ENCODE data around the gene MUC21.

DNA sequence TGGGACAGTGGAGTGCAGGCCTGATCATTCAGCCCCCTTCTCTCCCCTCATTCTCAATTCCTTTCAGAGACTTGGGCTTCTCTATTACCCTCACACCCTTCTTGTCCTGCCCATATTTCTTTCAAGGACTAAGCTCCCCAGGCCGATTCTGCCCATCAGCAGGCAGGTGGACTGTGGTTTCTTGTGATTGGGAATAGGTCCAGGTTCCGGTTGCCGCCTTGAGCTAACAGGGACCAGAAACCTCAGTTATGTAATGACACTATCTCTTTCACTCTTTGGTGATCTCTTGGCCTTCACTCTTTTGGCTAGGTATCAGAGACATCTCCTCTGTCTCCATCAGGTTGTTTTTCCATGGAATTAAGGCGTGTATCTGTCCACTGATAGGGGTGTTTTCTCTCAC is 36.3 kb upstream of the MUC21 start:
- TF ChIP-seq, protein P1, sequence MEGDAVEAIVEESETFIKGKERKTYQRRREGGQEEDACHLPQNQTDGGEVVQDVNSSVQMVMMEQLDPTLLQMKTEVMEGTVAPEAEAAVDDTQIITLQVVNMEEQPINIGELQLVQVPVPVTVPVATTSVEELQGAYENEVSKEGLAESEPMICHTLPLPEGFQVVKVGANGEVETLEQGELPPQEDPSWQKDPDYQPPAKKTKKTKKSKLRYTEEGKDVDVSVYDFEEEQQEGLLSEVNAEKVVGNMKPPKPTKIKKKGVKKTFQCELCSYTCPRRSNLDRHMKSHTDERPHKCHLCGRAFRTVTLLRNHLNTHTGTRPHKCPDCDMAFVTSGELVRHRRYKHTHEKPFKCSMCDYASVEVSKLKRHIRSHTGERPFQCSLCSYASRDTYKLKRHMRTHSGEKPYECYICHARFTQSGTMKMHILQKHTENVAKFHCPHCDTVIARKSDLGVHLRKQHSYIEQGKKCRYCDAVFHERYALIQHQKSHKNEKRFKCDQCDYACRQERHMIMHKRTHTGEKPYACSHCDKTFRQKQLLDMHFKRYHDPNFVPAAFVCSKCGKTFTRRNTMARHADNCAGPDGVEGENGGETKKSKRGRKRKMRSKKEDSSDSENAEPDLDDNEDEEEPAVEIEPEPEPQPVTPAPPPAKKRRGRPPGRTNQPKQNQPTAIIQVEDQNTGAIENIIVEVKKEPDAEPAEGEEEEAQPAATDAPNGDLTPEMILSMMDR (IDR thresholded peaks at IDR 0.05) = no peak
- no peak for TF ChIP-seq POLR2A (IDR thresholded peaks at IDR 0.05)
